Astrocyte (in vitro differentiated cells and primary cell): ENCODE data around the gene DTNB.

Source experiments
- CTCF ChIP-seq: IDR thresholded peaks from 2 replicates; pipeline ENCODE4 v1.5.1; 2011; ENCODE audit warnings: low read depth, mild to moderate bottlenecking, inconsistent platforms, low read length, moderate library complexity; ENCODE audit not compliant: insufficient read depth
- EZH2 ChIP-seq: IDR thresholded peaks from 2 replicates; pipeline ENCODE4 v1.6.1; 2012; ENCODE audit warnings: mild to moderate bottlenecking, low read length, inconsistent platforms; ENCODE audit not compliant: insufficient read depth

- no peak for TF ChIP-seq CTCF
- TF ChIP-seq EZH2, result no peak
These were observed 180.2 kb downstream of the DTNB start for GRCh38 chr2:25493207-25493606.
